CD14-positive monocyte (primary cell): ENCODE results near the gene METTL16. TPM values are rescaled to one million over a fixed set of nuclear protein-coding genes. Genes with fewer than 3 reads are reported as not detected.

ENCODE experiments used
- DNase-seq, 3 donors: peaks; one replicate each; pipeline ENCODE4 v3.0.0-alpha.2; 2011 to 2022
- H2AFZ ChIP-seq: 2 replicates; pipeline ENCODE4 v1.6.0; 2012; ENCODE audit warnings: mild to moderate bottlenecking, low read depth, low read length, inconsistent platforms; ENCODE audit not compliant: insufficient read depth, poor library complexity, severe bottlenecking
- H3K27ac ChIP-seq, 2 donors: 1 replicate in 1 of 2; 2 replicates in 1 of 2; pipeline ENCODE4 v1.5.1; 2012 to 2013; ENCODE audit warnings: low read length in 2 of 2, control low read depth in 1 of 2, inconsistent platforms in 1 of 2, low read depth in 1 of 2, mild to moderate bottlenecking in 1 of 2
- H3K27me3 ChIP-seq, 2 donors: one replicate each; pipeline versions ENCODE4 v1.6.0 to v1.6.1; 2011 to 2013; ENCODE audit warnings: low read length in 2 of 2; ENCODE audit not compliant: control insufficient read depth in 2 of 2, insufficient read depth in 2 of 2
- H3K36me3 ChIP-seq, 2 donors: replicated peaks in 1 of 2; 1 replicate in 1 of 2; 2 replicates in 1 of 2; pipeline versions ENCODE4 v1.5.1 to v1.6.1; 2012 to 2013; ENCODE audit warnings: low read length in 2 of 2, control low read depth in 1 of 2, inconsistent platforms in 1 of 2, mild to moderate bottlenecking in 1 of 2; ENCODE audit not compliant: insufficient read depth in 2 of 2, control insufficient read depth in 1 of 2
- H3K4me1 ChIP-seq, 2 donors: 1 replicate in 1 of 2; 2 replicates in 1 of 2; pipeline versions ENCODE4 v1.5.1 to v1.6.1; 2012 to 2013; ENCODE audit warnings: low read length in 2 of 2, control low read depth in 1 of 2, inconsistent platforms in 1 of 2, mild to moderate bottlenecking in 1 of 2, moderate library complexity in 1 of 2; ENCODE audit not compliant: insufficient read depth in 2 of 2, control insufficient read depth in 1 of 2
- H3K4me2 ChIP-seq: replicated peaks from 2 replicates; pipeline ENCODE3; 2012; ENCODE audit warnings: low read length, moderate library complexity, mild to moderate bottlenecking; ENCODE audit not compliant: poor library complexity, severe bottlenecking; ENCODE audit errors: extremely low read depth
- H3K4me3 ChIP-seq, 3 experiments: fragments of 200-600 bp in 1 of 3; sonication (generic) in 1 of 3; replicated peaks in 1 of 3; 1 replicate in 2 of 3; 2 replicates in 1 of 3; pipeline ENCODE4 v1.5.1; 2011 to 2013; ENCODE audit warnings: low read length in 3 of 3, mild to moderate bottlenecking in 3 of 3, control low read depth in 2 of 3, low read depth in 2 of 3, inconsistent platforms in 1 of 3, moderate library complexity in 1 of 3
- H3K79me2 ChIP-seq: 2 replicates; pipeline ENCODE4 v1.6.0; 2012; ENCODE audit warnings: mild to moderate bottlenecking, control low read depth, inconsistent platforms, low read length, moderate library complexity; ENCODE audit not compliant: insufficient read depth
- H3K9ac ChIP-seq: 2 replicates; pipeline ENCODE4 v1.6.0; 2017; ENCODE audit warnings: low read length, mild to moderate bottlenecking; ENCODE audit not compliant: insufficient read depth, poor library complexity, severe bottlenecking
- H3K9me3 ChIP-seq, 2 donors: replicated peaks in 1 of 2; 1 replicate in 1 of 2; 2 replicates in 1 of 2; pipeline versions ENCODE4 v1.5.1 to v1.6.1; 2012 to 2013; ENCODE audit warnings: low read length in 2 of 2, control low read depth in 1 of 2; ENCODE audit not compliant: control insufficient read depth in 1 of 2, insufficient read depth in 1 of 2
- H4K20me1 ChIP-seq: 2 replicates; pipeline ENCODE4 v1.6.0; 2012; ENCODE audit warnings: mild to moderate bottlenecking, low read length, control low read depth, moderate library complexity; ENCODE audit not compliant: insufficient read depth
- H3K27ac Mint-ChIP-seq, 7 donors: one replicate each; pipeline ENCODE4 v1.8.0; 2020; ENCODE audit warnings: mild to moderate bottlenecking in 7 of 7, mixed read lengths in 7 of 7, moderate library complexity in 6 of 7, inconsistent platforms in 2 of 7
- H3K27me3 Mint-ChIP-seq, 3 donors: one replicate each; pipeline ENCODE4 v1.8.0; 2021 to 2022; ENCODE audit warnings: low read depth in 3 of 3, mild to moderate bottlenecking in 3 of 3, mixed read lengths in 3 of 3, moderate library complexity in 3 of 3, inconsistent platforms in 1 of 3
- H3K36me3 Mint-ChIP-seq, 2 donors: one replicate each; pipeline ENCODE4 v1.8.0; 2020; ENCODE audit warnings: mixed read lengths in 2 of 2, inconsistent platforms in 1 of 2, mild to moderate bottlenecking in 1 of 2
- H3K4me1 Mint-ChIP-seq: one replicate; pipeline ENCODE4 v1.8.0; 2020; ENCODE audit warnings: mild to moderate bottlenecking, mixed read lengths
- H3K4me3 Mint-ChIP-seq, 2 donors: one replicate each; pipeline ENCODE4 v1.8.0; 2020; ENCODE audit warnings: mild to moderate bottlenecking in 2 of 2, mixed read lengths in 2 of 2, moderate library complexity in 1 of 2
- H3K9me3 Mint-ChIP-seq, 7 donors: one replicate each; pipeline ENCODE4 v1.8.0; 2020 to 2022; ENCODE audit warnings: mixed read lengths in 7 of 7, mild to moderate bottlenecking in 6 of 7, moderate library complexity in 6 of 7, inconsistent platforms in 2 of 7
- CTCF ChIP-seq: fragments of 200-600 bp; IDR thresholded peaks from one replicate; pipeline ENCODE4 v1.8.0; 2022; ENCODE audit warnings: antibody characterized with exemption, mild to moderate bottlenecking
- WGBS: methylation state at CpG from one replicate; pipeline ENCODE4 v1.1.5; 2013; ENCODE audit warnings: missing lambda C conversion rate; ENCODE audit not compliant: insufficient coverage; 5-methylcytosine and 5-hydroxymethylcytosine counted together
- intact Hi-C, 2 donors: fragments of 100-400 bp; cut with micrococcal nuclease; formaldehyde crosslinking; loops; one replicate each; pipeline versions ENCODE4 v1.15.0 to v1.15.1; 2023
- polyA plus RNA-seq, 3 donors: library from polyadenylated mRNA; depleted of rRNA in 1 of 3; unstranded in 2 of 3; stranded (reverse) in 1 of 3; fragments of 300-500 nt in 2 of 3; fragments of >200 nt in 1 of 3; fragmentation: Illumina TruSeq in 2 of 3; gene quantifications; 1 replicate in 2 of 3; 2 replicates in 1 of 3; pipeline ENCODE4 v1.2.3, GENCODE V29; 2012 to 2021

Gene METTL16
- polyA plus RNA-seq, 3 donors, result 3.0 to 8.0 (median 4.7) TPM

- Mint-ChIP-seq H3K4me3 (no peak overlapping the region), H3K9me3 (no peaks in the 10 kb centered on the region), H3K4me1 (peaks cover 51% of the 10 kb centered on the region), H3K36me3 (peaks cover 13 to 15% of the 10 kb centered on the region in 2 donors), H3K27me3 (peaks cover 0 to 5% (median 0%) of the 10 kb centered on the region in 3 donors), H3K27ac (peak overlapping the region in 5 of 7 donors; percentile 19 to 81 (median 41))
- no peaks in the 10 kb centered on the region for H3K79me2 ChIP-seq
- DNase-seq, result no peak
- H3K4me2 ChIP-seq, result no peak overlapping the region
- no peak for TF ChIP-seq CTCF
- no peaks in the 10 kb centered on the region for H4K20me1 ChIP-seq
- no peak overlapping the region for H3K4me3 ChIP-seq
- intact Hi-C loops, result no loop called here
- H3K27me3 ChIP-seq, result no peaks in the 10 kb centered on the region
- peak overlapping the region in 1 of 2 donors; percentile 68 for H3K27ac ChIP-seq
- peaks cover 41 to 47% of the 10 kb centered on the region in 2 donors for H3K4me1 ChIP-seq
- H2AFZ ChIP-seq, result no peak overlapping the region
- no peaks in the 10 kb centered on the region for H3K9me3 ChIP-seq
- H3K36me3 ChIP-seq, result peaks cover 0 to 6% of the 10 kb centered on the region in 2 donors
- 67% methylated on average over 2 of the region's 8 CpGs for WGBS
- H3K9ac ChIP-seq, result no peak overlapping the region
Observed at GRCh38 chr17:2406271-2406902, 105.3 kb downstream of the METTL16 start.

GRCh38 chr17:2405247-2405926 lies 106.3 kb downstream of the METTL16 start:
- Mint-ChIP-seq H3K9me3 (peaks cover 0 to 1% (median 0%) of the 10 kb centered on the region in 7 donors), H3K4me3 (peak overlapping the region; percentile 25 to 65), H3K27ac (peak overlapping the region; percentile 86 to 95 (median 94)), H3K4me1 (peaks cover 51% of the 10 kb centered on the region), H3K36me3 (peaks cover 8% of the 10 kb centered on the region in 2 donors), H3K27me3 (peaks cover 0 to 7% (median 0%) of the 10 kb centered on the region in 3 donors)
- DNase-seq, result peak; percentile 25 to 74 (median 53)
- peak overlapping the region in 1 of 3 experiments; percentile 82 for H3K4me3 ChIP-seq
- peak overlapping the region; percentile 97 for H3K4me2 ChIP-seq
- H3K4me1 ChIP-seq, result peaks cover 41 to 47% of the 10 kb centered on the region in 2 donors
- no peaks in the 10 kb centered on the region for H3K9me3 ChIP-seq
- no peak for TF ChIP-seq CTCF
- H3K27ac ChIP-seq, result peak overlapping the region; percentile 17 to 68
- intact Hi-C loops, result no loop called here
- no peak overlapping the region for H3K9ac ChIP-seq
- WGBS, result 97% methylated on average over 8 of the region's 14 CpGs
- H3K79me2 ChIP-seq, result peaks cover 5% of the 10 kb centered on the region
- H4K20me1 ChIP-seq, result peaks cover 2% of the 10 kb centered on the region
- no peaks in the 10 kb centered on the region for H3K27me3 ChIP-seq
- no peaks in the 10 kb centered on the region for H3K36me3 ChIP-seq
- H2AFZ ChIP-seq, result no peak overlapping the region
